HepG2 (cell line): Measurements from ENCODE around the gene GNB1. TPM values are rescaled to one million over a fixed set of nuclear protein-coding genes. Genes with fewer than 3 reads are reported as not detected.
A peak's percentile ranks its signal among the peaks of the same experiment; 100 is the strongest.

ENCODE experiments used
- HBP1 ChIP-seq: IDR thresholded peaks from 2 replicates; pipeline ENCODE4 v1.6.1; 2016; ENCODE audit warnings: low read depth, control low read depth
- HES4 ChIP-seq: sonication (generic); formaldehyde crosslinking; IDR thresholded peaks from 2 replicates; pipeline ENCODE4 v1.9.0; 2021; ENCODE audit warnings: mild to moderate bottlenecking, missing genetic modification reagents, borderline replicate concordance
- HHEX ChIP-seq: IDR thresholded peaks from 2 replicates; pipeline ENCODE4 v1.6.1; 2016; ENCODE audit warnings: control low read depth
- KLF11 ChIP-seq: IDR thresholded peaks from 2 replicates; pipeline ENCODE4 v1.6.1; 2016; ENCODE audit warnings: missing compliant biosample characterization
- KLF16 ChIP-seq, 2 experiments: sonication (generic) in 1 of 2; formaldehyde crosslinking in 1 of 2; IDR thresholded peaks; 2 replicates each; pipeline versions ENCODE4 v1.6.1 to v1.8.0; 2016 to 2023; ENCODE audit warnings: missing genetic modification reagents in 2 of 2, missing compliant biosample characterization in 1 of 2
- KMT2A ChIP-seq: sonication (generic); formaldehyde crosslinking; IDR thresholded peaks from 2 replicates; pipeline ENCODE4 v1.4.0; 2020; ENCODE audit warnings: missing genetic modification reagents
- MIER2 ChIP-seq: IDR thresholded peaks from 2 replicates; pipeline ENCODE4 v1.6.1; 2016; ENCODE audit warnings: missing biosample characterization, missing genetic modification reagents
- NONO ChIP-seq, 2 experiments: fragments of 450-650 bp in 1 of 2; sonication (generic) in 1 of 2; formaldehyde crosslinking in 1 of 2; IDR thresholded peaks in 1 of 2; conservative IDR thresholded peaks in 1 of 2; 2 replicates each; pipeline versions ENCODE4 v1.6.1 to v1.8.0; 2017 to 2022; ENCODE audit warnings: mild to moderate bottlenecking in 1 of 2, missing genetic modification reagents in 1 of 2, moderate library complexity in 1 of 2
- NR2F1 ChIP-seq, 2 experiments: fragments of 450-650 bp in 1 of 2; formaldehyde crosslinking in 1 of 2; IDR thresholded peaks; 2 replicates each; pipeline versions ENCODE4 v1.5.0 to v1.6.1; 2016 to 2020; ENCODE audit warnings: mild to moderate bottlenecking in 1 of 2, missing compliant biosample characterization in 1 of 2, missing genetic modification reagents in 1 of 2, moderate library complexity in 1 of 2
- PATZ1 ChIP-seq: sonication (generic); formaldehyde crosslinking; IDR thresholded peaks from 2 replicates; pipeline ENCODE4 v1.4.0; 2020; ENCODE audit warnings: missing genetic modification reagents
- RAD51 ChIP-seq: fragments of 450-650 bp; IDR thresholded peaks from 2 replicates; pipeline ENCODE4 v1.6.1; 2016; ENCODE audit warnings: borderline replicate concordance
- REPIN1 ChIP-seq: sonication (generic); formaldehyde crosslinking; IDR thresholded peaks from 2 replicates; pipeline ENCODE4 v1.8.0; 2022; ENCODE audit warnings: missing genetic modification reagents, low read depth, mild to moderate bottlenecking, borderline replicate concordance
- SMAD1 ChIP-seq: sonication (generic); formaldehyde crosslinking; IDR thresholded peaks from 2 replicates; pipeline ENCODE4 v1.4.0; 2020; ENCODE audit warnings: missing genetic modification reagents, low read depth, mild to moderate bottlenecking, borderline replicate concordance
- SSRP1 ChIP-seq: IDR thresholded peaks from 2 replicates; pipeline ENCODE4 v1.6.1; 2016; ENCODE audit warnings: control low read depth
- TAF15 ChIP-seq: fragments of 200-400 bp; formaldehyde crosslinking; IDR thresholded peaks from one replicate; pipeline ENCODE4 v1.6.1; 2018; ENCODE audit warnings: mild to moderate bottlenecking, low read depth, low read length; ENCODE audit not compliant: poor library complexity, severe bottlenecking
- TEAD3 ChIP-seq: optimal IDR thresholded peaks from 2 replicates; pipeline ENCODE3; 2016; ENCODE audit warnings: borderline replicate concordance
- ZBTB38 ChIP-seq: sonication (generic); formaldehyde crosslinking; IDR thresholded peaks from 2 replicates; pipeline ENCODE4 v1.5.1; 2020; ENCODE audit warnings: mild to moderate bottlenecking, missing genetic modification reagents
- ZFAT ChIP-seq: sonication (generic); formaldehyde crosslinking; conservative IDR thresholded peaks from 2 replicates; pipeline ENCODE4 v1.8.1; 2023; ENCODE audit warnings: missing genetic modification reagents, inconsistent platforms
- ZMYM2 ChIP-seq: sonication (generic); formaldehyde crosslinking; IDR thresholded peaks from 2 replicates; pipeline ENCODE4 v1.8.0; 2022; ENCODE audit warnings: mild to moderate bottlenecking, missing genetic modification reagents
- ZNF205 ChIP-seq: IDR thresholded peaks from 2 replicates; pipeline ENCODE4 v1.6.1; 2018; ENCODE audit warnings: missing biosample characterization, missing genetic modification reagents
- ZNF446 ChIP-seq: sonication (generic); formaldehyde crosslinking; IDR thresholded peaks from 2 replicates; pipeline ENCODE4 v1.5.0; 2020; ENCODE audit warnings: mild to moderate bottlenecking, missing genetic modification reagents
- ZNF546 ChIP-seq: sonication (generic); formaldehyde crosslinking; conservative IDR thresholded peaks from 2 replicates; pipeline ENCODE4 v1.8.1; 2023; ENCODE audit warnings: mild to moderate bottlenecking, missing genetic modification reagents
- ZNF615 ChIP-seq: sonication (generic); formaldehyde crosslinking; IDR thresholded peaks from 2 replicates; pipeline ENCODE4 v1.5.0; 2020; ENCODE audit warnings: mild to moderate bottlenecking, missing genetic modification reagents, borderline replicate concordance
- ZNF674 ChIP-seq: sonication (generic); formaldehyde crosslinking; IDR thresholded peaks from 2 replicates; pipeline ENCODE4 v1.5.0; 2020; ENCODE audit warnings: low read depth, mild to moderate bottlenecking, missing genetic modification reagents
- polyA plus RNA-seq, 8 experiments: library from polyadenylated mRNA; depleted of rRNA in 3 of 8; stranded (reverse) in 7 of 8; unstranded in 1 of 8; fragments of >200 nt; fragmentation: Illumina TruSeq in 4 of 8; extraction: Trizol in 4 of 8; gene quantifications; 2 replicates each; pipeline versions ENCODE4 v1.2.1 to v1.2.3, GENCODE V29; 2011 to 2016; ENCODE audit warnings: low read depth in 4 of 8, missing spikeins in 1 of 8, mixed read lengths in 1 of 8; ENCODE audit not compliant: insufficient read depth in 1 of 8
- total RNA-seq, 5 experiments: library from RNA; depleted of rRNA; stranded (reverse); fragments of >200 nt; fragmentation: Illumina TruSeq; extraction: Trizol; gene quantifications; 2 replicates each; pipeline ENCODE4 v1.2.3, GENCODE V29; 2016; ENCODE audit warnings: low read depth in 1 of 5

GNB1 gene
- total and polyA plus RNA-seq, 2 of the 13 experiments (the other 11 are each of a cell fraction or from before 2014, with no cell fraction given): 66.2 to 327 TPM

GRCh38 chr1:1906185-1907097 is 15.6 kb upstream of the GNB1 start (continued):
- peak; percentile 36; the same call in 1 of the 2 replicates for TF ChIP-seq PATZ1 (CRISPR knock-in tag)
- no peak for TF ChIP-seq HES4 (CRISPR knock-in tag)
- TF ChIP-seq SSRP1 (CRISPR knock-in tag): peak; percentile 39; the same call in 1 of the 2 replicates
- no peak for TF ChIP-seq ZNF446 (CRISPR knock-in tag)
- TF ChIP-seq NR2F1 (CRISPR knock-in tag; IDR thresholded peaks at IDR 0.05): 0 out of 4 replicates have a peak, but pooled peaks of 1 of the 2 experiments have one; percentile 35
- peak; percentile 77; the same call in 1 of the 2 replicates for TF ChIP-seq ZNF615 (CRISPR knock-in tag)
- peak; percentile 71 for TF ChIP-seq ZBTB38 (CRISPR knock-in tag)
- no peak for TF ChIP-seq RAD51
- TF ChIP-seq KLF11 (CRISPR knock-in tag): peak; percentile 65; the same call in 1 of the 2 replicates
- no peak for TF ChIP-seq ZNF674
- peak; percentile 68; the same call in 1 of the 2 replicates for TF ChIP-seq REPIN1 (CRISPR knock-in tag)
- no peak for TF ChIP-seq HBP1 (CRISPR knock-in tag)
- TF ChIP-seq TAF15: no peak
- TF ChIP-seq KLF16 (CRISPR knock-in tag; IDR thresholded peaks at IDR 0.05): peak in 1 of 2 experiments; percentile 71; a peak in 1 of 4 replicates
- TF ChIP-seq MIER2 (CRISPR knock-in tag): 0 out of 2 replicates have a peak, but pooled peaks have one; percentile 63
- TF ChIP-seq ZNF205: 0 out of 2 replicates have a peak, but pooled peaks have one; percentile 58
- no peak for TF ChIP-seq NONO (IDR thresholded peaks at IDR 0.05)
- 0 out of 2 replicates have a peak, but pooled peaks have one; percentile 35 for TF ChIP-seq NONO (CRISPR knock-in tag; conservative IDR thresholded peaks at IDR 0.05)
- TF ChIP-seq ZFAT (CRISPR knock-in tag): no peak
- no peak for TF ChIP-seq KMT2A (CRISPR knock-in tag)
- TF ChIP-seq TEAD3 (CRISPR knock-in tag): peak; percentile 61
- TF ChIP-seq HHEX (CRISPR knock-in tag): no peak
- no peak for TF ChIP-seq ZMYM2
- 0 out of 2 replicates have a peak, but pooled peaks have one; percentile 50 for TF ChIP-seq SMAD1
- no peak for TF ChIP-seq ZNF546 (CRISPR knock-in tag)
